Neutrophil (primary cell): ENCODE data around the gene RFC2.
"Not testable (repeated sequence)": the region's sequence is repeated elsewhere in the genome, so short reads cannot be mapped to it uniquely, and the experiment has no call there.

Source experiments
- H3K27ac ChIP-seq: fragments of 200-600 bp; sonication (generic); 2 replicates; pipeline ENCODE4 v1.5.1; 2016; ENCODE audit warnings: mild to moderate bottlenecking, moderate library complexity
- H3K27me3 ChIP-seq: fragments of 200-600 bp; sonication (generic); 2 replicates; pipeline ENCODE4 v1.6.0; 2016; ENCODE audit warnings: mild to moderate bottlenecking
- H3K36me3 ChIP-seq: fragments of 200-600 bp; sonication (generic); 2 replicates; pipeline ENCODE4 v1.5.1; 2017
- H3K4me1 ChIP-seq, 2 experiments: fragments of 200-600 bp in 1 of 2; sonication (generic) in 1 of 2; 1 replicate in 1 of 2; 2 replicates in 1 of 2; pipeline versions ENCODE4 v1.5.1 to v1.6.1; 2013 to 2016; ENCODE audit warnings: low read depth in 1 of 2, low read length in 1 of 2, mild to moderate bottlenecking in 1 of 2, moderate library complexity in 1 of 2; ENCODE audit not compliant: control insufficient read depth in 1 of 2, insufficient read depth in 1 of 2
- H3K4me3 ChIP-seq, 2 experiments: fragments of 200-600 bp in 1 of 2; sonication (generic) in 1 of 2; 1 replicate in 1 of 2; 2 replicates in 1 of 2; pipeline ENCODE4 v1.5.1; 2013 to 2016; ENCODE audit warnings: low read depth in 1 of 2, low read length in 1 of 2, mild to moderate bottlenecking in 1 of 2, moderate library complexity in 1 of 2
- H3K9me3 ChIP-seq: fragments of 200-600 bp; sonication (generic); 2 replicates; pipeline ENCODE4 v1.5.1; 2016
- CTCF ChIP-seq: fragments of 200-600 bp; sonication (generic); IDR thresholded peaks from 2 replicates; pipeline ENCODE4 v1.5.1; 2016; ENCODE audit warnings: antibody characterized with exemption

The RFC2 gene

GRCh38 chr7:74202841-74203556 lies 51.2 kb downstream of the RFC2 start:
- Histone ChIP-seq H3K9me3 (no peaks in the 10 kb centered on the region), H3K27ac (no peak overlapping the region), H3K27me3 (no peaks in the 10 kb centered on the region), H3K4me1 (peaks cover 9 to 11% of the 10 kb centered on the region in 2 experiments), H3K4me3 (no peak overlapping the region), H3K36me3 (peaks cover 13% of the 10 kb centered on the region)
- TF ChIP-seq CTCF: no peak

GRCh38 chr7:74199551-74200355 lies 54.4 kb downstream of the RFC2 start:
- no peaks in the 10 kb centered on the region for H3K27me3 ChIP-seq
- TF ChIP-seq CTCF: no peak
- H3K27ac ChIP-seq: no peak overlapping the region
- peaks cover 0 to 5% of the 10 kb centered on the region in 2 experiments for H3K4me1 ChIP-seq
- no peak overlapping the region for H3K4me3 ChIP-seq
- H3K9me3 ChIP-seq: no peaks in the 10 kb centered on the region
- H3K36me3 ChIP-seq: peaks cover 41% of the 10 kb centered on the region

- Histone ChIP-seq H3K36me3 (peaks cover 62% of the 10 kb centered on the region), H3K27ac (peak overlapping the region; percentile 33)
Observed at GRCh38 chr7:74197449-74198124, 56.6 kb downstream of the RFC2 start.

GRCh38 chr7:74195968-74196654 lies 58.1 kb downstream of the RFC2 start:
- not testable (repeated sequence) for H3K4me3 ChIP-seq, H3K27ac ChIP-seq, H3K9me3 ChIP-seq, H3K4me1 ChIP-seq, H3K27me3 ChIP-seq
- H3K36me3 ChIP-seq: peaks cover 77% of the 10 kb centered on the region

More at GRCh38 chr7:74197449-74198124, 56.6 kb downstream of the RFC2 start:
- Histone ChIP-seq H3K4me3 (no peak overlapping the region), H3K9me3 (no peaks in the 10 kb centered on the region), H3K4me1 (no peaks in the 10 kb centered on the region), H3K27me3 (no peaks in the 10 kb centered on the region)
- TF ChIP-seq CTCF: no peak

- H3K4me1 ChIP-seq, H3K27me3 ChIP-seq, H3K27ac ChIP-seq, H3K9me3 ChIP-seq, H3K4me3 ChIP-seq: not testable (repeated sequence)
- H3K36me3 ChIP-seq: peaks cover 85% of the 10 kb centered on the region
Observed at GRCh38 chr7:74195139-74195860, 58.9 kb downstream of the RFC2 start.

- H3K4me3 ChIP-seq: no peak overlapping the region
- H3K36me3 ChIP-seq: peaks cover 90% of the 10 kb centered on the region
- H3K9me3 ChIP-seq: no peaks in the 10 kb centered on the region
Observed at GRCh38 chr7:74194686-74195085, 59.5 kb downstream of the RFC2 start.

More at GRCh38 chr7:74194686-74195085, 59.5 kb downstream of the RFC2 start:
- H3K4me1 ChIP-seq: no peaks in the 10 kb centered on the region
- TF ChIP-seq CTCF: no peak
- H3K27ac ChIP-seq: no peak overlapping the region
- no peaks in the 10 kb centered on the region for H3K27me3 ChIP-seq
